Prostate gland (tissue), 2 donors: ENCODE results near the gene GLTP. TPM values are rescaled to one million over a fixed set of nuclear protein-coding genes. Genes with fewer than 3 reads are reported as not detected.

Experiments used
- DNase-seq: peaks from one replicate; pipeline ENCODE4 v3.0.0-alpha.2; 2019; ENCODE audit warnings: low spot score
- H3K27ac ChIP-seq, 2 donors: fragments of 200-600 bp; sonication (generic); 2 replicates each; pipeline ENCODE4 v1.5.1; 2017 to 2019
- H3K27me3 ChIP-seq: fragments of 200-600 bp; sonication (generic); replicated peaks from 2 replicates; pipeline ENCODE4 v1.5.1; 2019; ENCODE audit not compliant: insufficient read depth
- H3K36me3 ChIP-seq, 2 donors: fragments of 200-600 bp; sonication (generic); 1 replicate in 1 of 2; 2 replicates in 1 of 2; pipeline versions ENCODE4 v1.5.1 to v1.8.1; 2017 to 2019
- H3K4me1 ChIP-seq: fragments of 200-600 bp; sonication (generic); replicated peaks from 2 replicates; pipeline ENCODE4 v1.5.1; 2019
- H3K4me3 ChIP-seq, 2 donors: fragments of 200-600 bp; sonication (generic); 2 replicates each; pipeline ENCODE4 v1.5.1; 2017 to 2019
- H3K9me3 ChIP-seq: fragments of 200-600 bp; sonication (generic); 2 replicates; pipeline ENCODE4 v1.5.1; 2017
- CTCF ChIP-seq, 4 experiments: fragments of 200-600 bp in 2 of 4; fragments of 450-650 bp in 2 of 4; sonication (generic) in 2 of 4; IDR thresholded peaks; 1 replicate in 3 of 4; 2 replicates in 1 of 4; pipeline ENCODE4 v1.5.1; 2016 to 2019; ENCODE audit warnings: antibody characterized with exemption in 4 of 4, mild to moderate bottlenecking in 2 of 4, moderate library complexity in 2 of 4
- POLR2A ChIP-seq: fragments of 450-650 bp; IDR thresholded peaks from one replicate; pipeline ENCODE4 v1.6.1; 2016; ENCODE audit warnings: antibody characterized with exemption, mild to moderate bottlenecking
- POLR2AphosphoS5 ChIP-seq: sonication (generic); formaldehyde crosslinking; IDR thresholded peaks from one replicate; pipeline ENCODE4 v1.6.1; 2017; ENCODE audit warnings: antibody characterized with exemption
- WGBS: methylation state at CpG from one replicate; pipeline ENCODE4 v1.1.5; 2018; 5-methylcytosine and 5-hydroxymethylcytosine counted together
- intact Hi-C: fragments of 100-400 bp; cut with DNase I; formaldehyde crosslinking; loops from one replicate; pipeline ENCODE4 v1.14.2; 2022
- total RNA-seq, 2 donors: library from RNA; depleted of rRNA; stranded (reverse); fragments of >200 nt; gene quantifications; one replicate each; pipeline ENCODE4 v1.1.0, GENCODE V29; 2016

GLTP gene
- total RNA-seq, 2 donors from 2014 or later = 67.2 to 87.1 TPM

GRCh38 chr12:109814600-109815150 lies 65.7 kb downstream of the GLTP start:
- Histone ChIP-seq H3K36me3 (no peaks in the 10 kb centered on the region), H3K4me1 (no peaks in the 10 kb centered on the region), H3K4me3 (no peak overlapping the region), H3K9me3 (no peaks in the 10 kb centered on the region), H3K27ac (no peak overlapping the region), H3K27me3 (no peaks in the 10 kb centered on the region)
- intact Hi-C loops = no loop called here
- no peak for DNase-seq
- WGBS = 71% methylated on average over 17 of the region's 20 CpGs
- TF ChIP-seq CTCF (IDR thresholded peaks at IDR 0.05) (no peak), POLR2A (no peak), POLR2AphosphoS5 (no peak)

- no peaks in the 10 kb centered on the region for H3K36me3 ChIP-seq
- no peaks in the 10 kb centered on the region for H3K4me1 ChIP-seq
- H3K27me3 ChIP-seq = no peaks in the 10 kb centered on the region
- no peaks in the 10 kb centered on the region for H3K9me3 ChIP-seq
- H3K4me3 ChIP-seq = no peak overlapping the region
- TF ChIP-seq CTCF (IDR thresholded peaks at IDR 0.05) (no peak), POLR2AphosphoS5 (no peak), POLR2A (no peak)
- 95% methylated on average over 6 of the region's 6 CpGs for WGBS
- intact Hi-C loops = no loop called here
- DNase-seq = no peak
- H3K27ac ChIP-seq = no peak overlapping the region
Measured at GRCh38 chr12:109813810-109814416, 66.4 kb downstream of the GLTP start.

GRCh38 chr12:109811624-109811995 lies 68.7 kb downstream of the GLTP start:
- DNase-seq = no peak
- intact Hi-C loops = no loop called here
- WGBS = 81% methylated on average over 5 of the region's 5 CpGs

GRCh38 chr12:109810954-109811623 lies 69.3 kb downstream of the GLTP start:
- intact Hi-C loops = no loop called here
- H3K4me1 ChIP-seq = no peaks in the 10 kb centered on the region
- no peak overlapping the region for H3K4me3 ChIP-seq
- no peaks in the 10 kb centered on the region for H3K27me3 ChIP-seq
- no peaks in the 10 kb centered on the region for H3K9me3 ChIP-seq
- no peaks in the 10 kb centered on the region for H3K36me3 ChIP-seq
- WGBS = 93% methylated on average over 10 of the region's 10 CpGs
- TF ChIP-seq CTCF (IDR thresholded peaks at IDR 0.05) (no peak), POLR2AphosphoS5 (no peak), POLR2A (no peak)
- H3K27ac ChIP-seq = no peak overlapping the region
- DNase-seq = no peak

More at GRCh38 chr12:109811624-109811995, 68.7 kb downstream of the GLTP start:
- no peaks in the 10 kb centered on the region for H3K9me3 ChIP-seq
- H3K27me3 ChIP-seq = no peaks in the 10 kb centered on the region
- H3K4me1 ChIP-seq = no peaks in the 10 kb centered on the region
- H3K4me3 ChIP-seq = no peak overlapping the region
- no peak for TF ChIP-seq CTCF (IDR thresholded peaks at IDR 0.05)
- TF ChIP-seq POLR2A = no peak
- no peak for TF ChIP-seq POLR2AphosphoS5
- H3K27ac ChIP-seq = no peak overlapping the region
- H3K36me3 ChIP-seq = no peaks in the 10 kb centered on the region
